GM04503 (cell line): ENCODE measurements around the gene KRTAP10-8.
"Not testable (repeated sequence)": the region's sequence is repeated elsewhere in the genome, so short reads cannot be mapped to it uniquely, and the experiment has no call there.

Experiments used
- DNase-seq: peaks from one replicate; pipeline ENCODE4 v3.0.0-alpha.2; 2012; ENCODE audit warnings: low read depth

KRTAP10-8 gene

GRCh38 chr21:44599264-44600029 is 12.4 kb upstream of the KRTAP10-8 start:
- DNase-seq = no peak

- not testable (repeated sequence) for DNase-seq
Observed at GRCh38 chr21:44600118-44600978, 11.5 kb upstream of the KRTAP10-8 start, which contains the start of gene KRTAP10-7. KRTAP10-7 (plus strand) TSS chr21:44600597; CDS start chr21:44600622, 25 bp downstream.

GRCh38 chr21:44601091-44601490 is 10.8 kb upstream of the KRTAP10-8 start:
- not testable (repeated sequence) for DNase-seq

GRCh38 chr21:44601596-44602462 is 10.1 kb upstream of the KRTAP10-8 start:
- DNase-seq = no peak

GRCh38 chr21:44602463-44602850 is 9.4 kb upstream of the KRTAP10-8 start:
- no peak for DNase-seq

- DNase-seq = no peak
Observed at GRCh38 chr21:44603109-44603875, 8.6 kb upstream of the KRTAP10-8 start.

GRCh38 chr21:44603911-44604310 is 8.0 kb upstream of the KRTAP10-8 start:
- DNase-seq = no peak

- no peak for DNase-seq
Observed at GRCh38 chr21:44606495-44606894, 5.4 kb upstream of the KRTAP10-8 start.

- no peak for DNase-seq
Observed at GRCh38 chr21:44609193-44609592, 2.7 kb upstream of the KRTAP10-8 start.

- DNase-seq = not testable (repeated sequence)
Observed at GRCh38 chr21:44610157-44610843, 1.6 kb upstream of the KRTAP10-8 start.

GRCh38 chr21:44611551-44611950 is 328 bp upstream of the KRTAP10-8 start:
- DNase-seq = no peak

GRCh38 chr21:44612669-44613229 is 870 bp downstream of the KRTAP10-8 start:
- no peak for DNase-seq

- no peak for DNase-seq
Observed at GRCh38 chr21:44613386-44614155, 1.7 kb downstream of the KRTAP10-8 start.

- no peak for DNase-seq
Observed at GRCh38 chr21:44614161-44614631, 2.3 kb downstream of the KRTAP10-8 start.

GRCh38 chr21:44614961-44615391 is 3.1 kb downstream of the KRTAP10-8 start:
- no peak for DNase-seq

GRCh38 chr21:44615466-44615865 is 3.6 kb downstream of the KRTAP10-8 start:
- no peak for DNase-seq

GRCh38 chr21:44615911-44616590 is 4.2 kb downstream of the KRTAP10-8 start:
- DNase-seq = no peak

GRCh38 chr21:44616591-44616926 is 4.7 kb downstream of the KRTAP10-8 start:
- no peak for DNase-seq

GRCh38 chr21:44617071-44617501 is 5.2 kb downstream of the KRTAP10-8 start:
- DNase-seq = no peak
